ENCODE measurements around the gene PORCN.

Gene PORCN

GRCh38 chrX:48489296-48489695 lies 19.5 kb upstream of the PORCN start:
- no peak overlapping the region for H3K27ac ChIP-seq
- no peak for TF ChIP-seq CTCF (conservative IDR thresholded peaks at IDR 0.05)

- H3K27ac ChIP-seq: no peak overlapping the region
- TF ChIP-seq CTCF (conservative IDR thresholded peaks at IDR 0.05): no peak
Observed at GRCh38 chrX:48489892-48490291, 18.9 kb upstream of the PORCN start.

GRCh38 chrX:48490661-48491060 lies 18.1 kb upstream of the PORCN start:
- H3K27ac ChIP-seq: no peak overlapping the region
- TF ChIP-seq CTCF (conservative IDR thresholded peaks at IDR 0.05): no peak

- no peak for TF ChIP-seq CTCF (conservative IDR thresholded peaks at IDR 0.05)
- no peak overlapping the region for H3K27ac ChIP-seq
Observed at GRCh38 chrX:48491809-48492208, 17.0 kb upstream of the PORCN start.

- no peak for TF ChIP-seq CTCF (conservative IDR thresholded peaks at IDR 0.05)
- H3K27ac ChIP-seq: no peak overlapping the region
Observed at GRCh38 chrX:48492293-48492910, 16.4 kb upstream of the PORCN start.

GRCh38 chrX:48493890-48494364 lies 14.9 kb upstream of the PORCN start:
- TF ChIP-seq CTCF (conservative IDR thresholded peaks at IDR 0.05): peak; percentile 20; the same call in 1 of the 2 replicates
- no peak overlapping the region for H3K27ac ChIP-seq

- no peak for TF ChIP-seq CTCF (conservative IDR thresholded peaks at IDR 0.05)
- H3K27ac ChIP-seq: no peak overlapping the region
Observed at GRCh38 chrX:48496660-48497059, 12.1 kb upstream of the PORCN start.

Measured in VCaP (cell line).